ENCODE results near the gene MDC1.
"Not testable (repeated sequence)": the region's sequence is repeated elsewhere in the genome, so short reads cannot be mapped to it uniquely, and the experiment has no call there.

MDC1 gene, protein sequence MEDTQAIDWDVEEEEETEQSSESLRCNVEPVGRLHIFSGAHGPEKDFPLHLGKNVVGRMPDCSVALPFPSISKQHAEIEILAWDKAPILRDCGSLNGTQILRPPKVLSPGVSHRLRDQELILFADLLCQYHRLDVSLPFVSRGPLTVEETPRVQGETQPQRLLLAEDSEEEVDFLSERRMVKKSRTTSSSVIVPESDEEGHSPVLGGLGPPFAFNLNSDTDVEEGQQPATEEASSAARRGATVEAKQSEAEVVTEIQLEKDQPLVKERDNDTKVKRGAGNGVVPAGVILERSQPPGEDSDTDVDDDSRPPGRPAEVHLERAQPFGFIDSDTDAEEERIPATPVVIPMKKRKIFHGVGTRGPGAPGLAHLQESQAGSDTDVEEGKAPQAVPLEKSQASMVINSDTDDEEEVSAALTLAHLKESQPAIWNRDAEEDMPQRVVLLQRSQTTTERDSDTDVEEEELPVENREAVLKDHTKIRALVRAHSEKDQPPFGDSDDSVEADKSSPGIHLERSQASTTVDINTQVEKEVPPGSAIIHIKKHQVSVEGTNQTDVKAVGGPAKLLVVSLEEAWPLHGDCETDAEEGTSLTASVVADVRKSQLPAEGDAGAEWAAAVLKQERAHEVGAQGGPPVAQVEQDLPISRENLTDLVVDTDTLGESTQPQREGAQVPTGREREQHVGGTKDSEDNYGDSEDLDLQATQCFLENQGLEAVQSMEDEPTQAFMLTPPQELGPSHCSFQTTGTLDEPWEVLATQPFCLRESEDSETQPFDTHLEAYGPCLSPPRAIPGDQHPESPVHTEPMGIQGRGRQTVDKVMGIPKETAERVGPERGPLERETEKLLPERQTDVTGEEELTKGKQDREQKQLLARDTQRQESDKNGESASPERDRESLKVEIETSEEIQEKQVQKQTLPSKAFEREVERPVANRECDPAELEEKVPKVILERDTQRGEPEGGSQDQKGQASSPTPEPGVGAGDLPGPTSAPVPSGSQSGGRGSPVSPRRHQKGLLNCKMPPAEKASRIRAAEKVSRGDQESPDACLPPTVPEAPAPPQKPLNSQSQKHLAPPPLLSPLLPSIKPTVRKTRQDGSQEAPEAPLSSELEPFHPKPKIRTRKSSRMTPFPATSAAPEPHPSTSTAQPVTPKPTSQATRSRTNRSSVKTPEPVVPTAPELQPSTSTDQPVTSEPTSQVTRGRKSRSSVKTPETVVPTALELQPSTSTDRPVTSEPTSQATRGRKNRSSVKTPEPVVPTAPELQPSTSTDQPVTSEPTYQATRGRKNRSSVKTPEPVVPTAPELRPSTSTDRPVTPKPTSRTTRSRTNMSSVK (N-terminal part only)

GRCh38 chr6:30717129-30717844 lies at the start of gene MDC1:
Gene MDC1, minus strand, starts transcription at chr6:30717281. Its CDS starts 2,106 bp downstream, at chr6:30715175.
- peak; percentile 99 for DNase-seq

DNA sequence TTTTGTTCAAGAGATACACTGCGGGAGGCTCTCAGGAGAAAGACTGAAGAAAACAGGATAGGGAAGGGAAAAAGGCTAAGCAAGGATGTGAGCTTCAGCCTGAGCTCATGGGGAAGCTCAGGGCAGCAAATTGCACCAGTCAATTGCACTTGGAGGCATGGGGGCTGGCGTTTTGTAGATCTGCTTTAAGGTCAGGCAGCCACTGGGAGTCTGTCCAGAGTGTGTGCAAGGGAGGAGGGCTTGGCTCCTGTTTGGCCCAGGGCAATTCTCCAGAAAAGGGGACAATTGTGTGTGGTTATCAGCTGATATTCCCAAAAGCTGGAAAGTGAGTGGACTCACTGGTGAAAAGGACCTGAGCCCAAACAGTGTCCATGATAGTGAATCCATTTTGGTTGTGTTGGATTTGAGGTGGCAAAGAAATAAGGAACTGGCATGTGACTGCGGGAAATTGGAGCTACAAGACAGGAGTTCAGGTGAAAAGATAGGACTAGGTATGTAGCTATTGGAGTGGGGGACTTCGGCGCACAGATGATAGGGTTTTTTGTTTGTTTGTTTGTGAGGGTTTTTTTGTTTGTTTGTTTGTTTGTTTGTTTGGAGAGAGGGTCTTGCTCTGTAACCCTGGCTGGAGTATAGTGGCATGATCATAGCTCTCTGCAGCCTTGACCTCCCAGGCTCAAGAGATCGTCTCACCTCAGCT lies 49.5 kb upstream of the MDC1 start:
- no peak for DNase-seq

GRCh38 chr6:30765495-30765894 lies 48.4 kb upstream of the MDC1 start:
- not testable (repeated sequence) for DNase-seq

DNA sequence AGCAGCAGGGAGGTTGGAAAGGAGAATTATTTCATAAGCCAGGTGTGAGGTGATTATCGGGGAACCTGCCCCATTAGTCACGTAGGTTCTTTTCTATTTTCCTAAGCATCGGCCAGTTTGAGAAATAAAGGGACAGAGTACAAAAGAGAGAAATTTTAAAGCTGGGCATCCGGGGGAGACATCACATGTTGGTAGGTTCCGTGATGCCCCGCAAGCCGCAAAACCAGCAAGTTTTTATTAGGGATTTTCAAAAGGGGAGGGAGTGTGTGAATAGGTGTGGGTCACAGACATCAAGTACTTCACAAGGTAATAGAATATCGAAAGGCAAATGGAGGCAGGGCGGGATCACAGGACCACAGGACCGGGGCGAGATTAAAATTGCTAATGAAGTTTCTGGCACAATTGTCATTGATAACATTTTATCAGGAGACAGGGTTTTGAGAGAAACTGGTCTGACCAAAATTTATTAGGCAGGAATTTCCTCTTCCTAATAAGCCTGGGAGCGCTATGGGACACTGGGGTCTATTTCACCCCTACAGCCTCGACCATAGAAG lies 47.5 kb upstream of the MDC1 start:
- not testable (repeated sequence) for DNase-seq

- no peak for DNase-seq
These were observed 46.8 kb upstream of the MDC1 start for GRCh38 chr6:30763618-30764489.

DNA sequence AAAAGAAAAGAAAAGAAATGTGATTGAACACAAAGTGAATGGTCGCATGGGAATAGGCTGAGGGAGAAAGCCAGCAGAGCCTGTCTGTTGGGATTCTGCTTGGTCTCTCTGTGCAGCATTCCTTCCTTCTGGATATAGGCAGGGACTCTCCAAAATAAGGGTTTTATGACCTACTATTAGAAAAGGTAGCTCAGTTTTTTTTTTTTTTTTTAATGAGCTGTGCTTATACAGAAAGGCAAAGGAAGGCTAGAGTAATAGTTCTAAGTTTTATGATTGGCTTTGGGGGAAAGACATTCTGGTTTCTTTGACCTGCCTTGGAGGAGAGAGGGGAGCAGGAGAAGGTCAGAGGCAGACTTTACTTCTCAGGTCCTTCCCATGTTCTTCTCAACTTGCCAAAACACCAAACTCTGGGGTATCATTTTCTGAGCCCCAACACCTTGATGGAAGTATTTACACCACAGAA lies 46.1 kb upstream of the MDC1 start:
- DNase-seq = no peak

DNA sequence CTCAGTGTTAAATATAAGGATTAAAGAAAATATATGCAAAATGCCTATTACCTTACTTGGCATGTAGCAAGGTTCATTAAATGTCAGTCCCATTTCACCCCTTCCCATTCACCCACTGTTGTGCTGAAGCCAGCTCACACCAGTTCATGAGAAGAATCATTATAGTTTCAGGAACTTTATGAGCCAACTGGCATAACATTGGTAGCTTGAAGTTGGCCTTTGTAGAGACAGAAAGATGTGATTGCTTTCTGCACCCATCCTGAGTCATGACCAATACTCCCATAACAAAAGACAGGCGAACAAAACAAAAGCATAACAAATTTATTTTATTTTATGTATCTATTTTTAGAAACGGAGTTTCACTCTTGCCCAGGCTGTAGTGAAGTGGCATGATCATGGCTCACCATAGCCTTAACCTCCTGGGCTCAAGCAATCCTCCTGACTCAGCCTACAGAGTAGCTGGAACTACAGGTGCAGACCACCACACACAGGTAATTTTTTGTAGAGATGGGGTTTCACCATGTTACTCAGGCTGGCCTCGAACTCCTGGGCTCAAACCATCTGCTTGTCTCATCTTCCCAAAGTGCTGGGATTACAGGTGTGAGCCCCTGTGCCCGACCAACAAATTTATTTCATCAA lies 44.8 kb upstream of the MDC1 start:
- DNase-seq = no peak

GRCh38 chr6:30760549-30760948 lies 43.5 kb upstream of the MDC1 start:
- no peak for DNase-seq

DNA sequence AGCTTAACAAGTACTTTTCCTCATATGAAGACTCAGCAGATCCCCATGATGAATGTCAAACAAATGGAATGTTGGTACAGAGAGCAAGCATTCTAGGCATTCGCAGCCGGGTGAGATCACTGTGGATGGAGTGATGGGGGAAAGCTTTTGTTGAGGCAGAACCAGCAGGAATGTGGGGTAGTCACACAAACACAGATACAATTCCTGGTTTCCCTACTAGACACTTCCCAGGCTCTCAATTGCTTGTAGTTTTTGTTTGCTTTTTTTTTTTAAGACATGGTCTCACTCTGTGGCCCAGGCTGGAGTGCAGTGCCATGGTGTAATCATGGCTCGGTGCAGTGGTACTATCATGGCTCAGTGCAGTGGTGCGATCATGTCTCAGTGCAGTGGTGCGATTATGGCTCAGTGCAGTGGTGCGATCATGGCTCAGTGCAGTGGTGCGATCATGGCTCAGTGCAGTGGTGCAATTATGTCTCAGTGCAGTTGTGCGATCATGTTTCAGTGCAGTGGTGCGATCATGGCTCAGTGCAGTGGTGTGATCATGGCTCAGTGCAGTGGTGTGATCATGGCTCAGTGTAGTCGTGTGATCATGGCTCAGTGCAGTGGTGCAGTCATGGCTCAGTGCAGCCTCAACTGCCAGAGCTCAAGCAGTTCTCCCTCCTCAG lies 42.6 kb upstream of the MDC1 start:
- no peak for DNase-seq

GRCh38 chr6:30757261-30757904 lies 40.3 kb upstream of the MDC1 start:
- no peak for DNase-seq

DNA sequence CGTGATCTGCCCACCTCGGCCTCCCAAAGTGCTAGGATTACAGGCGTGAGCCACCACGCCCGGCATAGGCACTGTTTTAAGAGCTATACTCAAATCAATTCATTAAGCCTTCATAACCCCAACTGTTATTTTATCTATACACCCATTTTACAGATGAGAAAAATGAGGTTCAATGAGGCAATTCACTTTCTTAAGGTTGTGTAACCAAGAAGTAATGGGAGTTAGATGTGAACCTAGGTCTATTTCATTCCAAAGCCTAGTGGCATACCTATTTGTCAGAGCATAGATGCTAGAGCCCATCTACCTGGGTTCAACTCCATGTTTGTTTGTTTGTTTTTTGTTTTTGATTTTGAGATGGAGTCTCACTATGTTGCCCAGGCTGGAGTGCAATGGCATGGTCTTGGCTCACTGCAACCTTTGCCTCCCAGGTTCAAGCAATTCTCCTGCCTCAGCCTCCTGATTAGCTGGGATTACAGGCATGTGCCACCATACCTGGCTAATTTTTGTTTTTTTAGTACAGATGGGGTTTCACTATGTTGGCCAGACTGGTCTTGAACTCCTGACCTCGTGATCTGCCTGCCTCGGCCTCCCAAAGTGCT lies 39.4 kb upstream of the MDC1 start:
- not testable (repeated sequence) for DNase-seq

GRCh38 chr6:30754631-30755030 lies 37.5 kb upstream of the MDC1 start:
- DNase-seq = no peak

- peak in 1 of 2 donors; percentile 26 for DNase-seq
These were observed 35.3 kb upstream of the MDC1 start for GRCh38 chr6:30752157-30752927.

DNA sequence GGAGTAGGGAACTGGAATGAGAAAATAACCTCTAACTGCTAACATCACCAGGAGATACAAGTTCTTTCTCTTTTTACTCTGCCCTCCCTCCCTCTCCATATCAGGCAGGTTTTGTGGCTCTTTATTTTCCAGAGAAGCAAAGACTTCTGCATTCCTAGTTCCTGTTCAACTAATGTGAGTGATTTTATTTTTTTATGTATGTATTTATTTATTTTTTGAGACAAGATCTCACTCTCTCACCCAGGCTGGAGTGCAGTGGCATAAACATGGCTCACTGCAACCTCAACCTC lies 33.2 kb upstream of the MDC1 start:
- no peak for DNase-seq

DNA sequence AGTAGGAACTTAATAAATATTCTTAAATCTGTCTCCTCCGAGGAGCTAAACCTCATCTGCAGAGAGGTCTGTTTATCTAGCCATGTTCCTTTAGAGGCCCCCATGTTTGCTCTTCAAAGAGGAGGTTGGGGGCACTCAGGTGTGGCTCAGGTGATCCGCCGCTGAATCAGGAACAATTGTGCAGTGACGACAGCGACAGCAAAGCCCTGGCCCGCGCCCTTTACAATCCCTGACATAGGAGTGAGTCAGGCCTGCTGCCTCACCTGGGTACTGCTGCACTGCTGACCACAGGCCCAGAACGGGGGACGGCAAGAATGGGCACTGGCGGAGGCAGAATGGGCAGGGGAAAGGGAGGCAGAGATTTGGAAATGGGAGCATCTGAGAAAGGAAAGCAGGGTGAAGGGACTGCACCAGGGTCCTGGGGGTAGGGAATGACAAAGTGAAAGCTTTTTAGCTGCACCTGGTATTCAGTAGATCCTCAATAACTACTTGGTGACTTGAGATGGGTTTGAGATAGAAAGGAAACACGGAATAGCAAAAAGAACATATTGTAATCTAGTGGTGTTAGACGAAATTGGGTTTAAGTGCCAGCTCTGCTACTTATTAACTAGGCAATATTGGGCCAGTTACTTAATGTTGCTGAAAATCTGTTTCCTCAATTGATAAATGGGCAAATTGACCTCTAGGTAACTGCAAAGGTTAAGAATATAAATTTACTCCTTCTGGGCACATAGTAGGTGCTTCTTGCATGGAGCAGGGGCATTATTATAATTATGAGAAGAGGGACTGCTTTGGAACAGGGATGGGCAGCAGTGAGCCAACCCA lies 32.7 kb upstream of the MDC1 start:
- DNase-seq = no peak

GRCh38 chr6:30748851-30749540 lies 31.9 kb upstream of the MDC1 start:
- no peak for DNase-seq
